ENCODE data around the gene AK1.

DNA sequence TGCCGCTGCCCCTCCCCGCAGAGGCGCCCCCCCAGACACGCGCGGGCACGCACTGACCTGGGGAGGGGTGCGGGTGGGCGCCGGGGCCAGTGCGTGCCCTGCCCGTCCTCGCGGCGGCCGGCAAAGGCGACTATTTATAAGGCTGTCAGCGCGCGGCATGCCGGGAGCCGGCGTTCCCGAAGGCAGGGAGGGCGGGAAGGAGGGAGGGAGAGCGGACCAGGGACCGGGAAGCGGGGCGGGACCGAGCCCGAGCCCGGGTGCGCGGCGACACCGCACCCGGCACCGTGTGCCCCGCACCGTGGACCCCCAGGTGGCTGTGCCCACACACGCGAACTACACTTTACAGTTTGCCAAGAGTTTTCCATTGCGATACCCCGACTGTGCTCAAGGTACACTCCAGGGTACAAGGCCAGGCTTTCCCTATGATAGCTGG, at the start of gene AK1:
- TF ChIP-seq CTCF (conservative IDR thresholded peaks at IDR 0.05; ENCODE audit: low read length): no peak
- TF ChIP-seq EZH2phosphoT487 (IDR thresholded peaks at IDR 0.05; ENCODE audit: borderline replicate concordance, low read depth, low read length): no peak

Measured in OCI-LY7 (cell line).